DMS79 treated with DMSO at 0.1 percent for 48 hours (cell line): Measurements from ENCODE around the gene SPRED1.

Experiments
- DNase-seq: peaks from one replicate; lab custom pipeline; 2025; lab: John Stamatoyannopoulos, UW

Gene SPRED1

DNA sequence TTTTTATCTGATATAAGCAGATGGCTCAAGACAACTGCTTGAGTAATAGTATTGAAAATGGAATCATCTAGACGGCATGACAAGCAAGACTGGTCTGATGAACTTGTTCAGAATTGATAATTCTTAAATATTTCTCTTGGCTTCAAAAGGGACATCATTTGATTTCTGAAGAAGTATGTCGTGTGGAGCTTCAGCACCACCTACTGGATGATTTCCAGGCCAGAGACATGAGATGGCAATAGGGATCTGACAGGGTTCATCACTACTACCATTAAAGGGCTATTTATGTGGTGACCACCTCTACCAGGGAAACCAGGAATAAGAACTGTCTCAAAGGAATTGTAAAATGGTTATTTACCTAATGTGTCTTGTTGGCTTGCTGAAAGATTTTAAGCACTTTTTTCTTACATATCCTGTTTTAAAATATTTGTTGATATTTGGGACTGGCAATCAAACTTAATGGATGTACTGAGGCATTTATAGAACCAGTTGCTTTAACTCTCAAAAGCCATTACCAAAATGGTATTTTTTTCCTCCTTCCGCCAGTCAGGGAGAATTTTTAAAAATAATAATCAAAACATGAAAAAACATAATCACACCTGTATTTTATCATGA is 101.8 kb downstream of the SPRED1 start:
- DNase-seq = peak; percentile 0

DNA sequence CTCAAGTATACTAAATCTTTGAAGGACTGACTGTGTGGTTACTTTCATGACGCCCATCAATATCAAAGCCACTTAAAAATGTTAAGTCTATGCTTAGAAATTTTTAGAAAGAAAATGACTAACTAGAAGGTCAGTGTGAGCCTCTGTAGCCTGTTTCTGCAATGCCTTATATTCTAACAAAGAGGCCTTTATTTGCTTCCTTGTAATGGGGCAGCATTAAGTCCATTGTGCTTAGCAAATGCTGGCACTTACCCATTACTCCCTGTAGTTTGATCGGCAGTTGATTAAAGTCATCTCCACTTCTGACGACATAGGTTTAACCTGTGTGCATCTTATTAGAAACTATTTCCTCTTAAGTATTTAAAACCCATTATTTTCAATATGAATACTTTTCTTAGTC is 109.7 kb downstream of the SPRED1 start:
- DNase-seq = no peak

DNA sequence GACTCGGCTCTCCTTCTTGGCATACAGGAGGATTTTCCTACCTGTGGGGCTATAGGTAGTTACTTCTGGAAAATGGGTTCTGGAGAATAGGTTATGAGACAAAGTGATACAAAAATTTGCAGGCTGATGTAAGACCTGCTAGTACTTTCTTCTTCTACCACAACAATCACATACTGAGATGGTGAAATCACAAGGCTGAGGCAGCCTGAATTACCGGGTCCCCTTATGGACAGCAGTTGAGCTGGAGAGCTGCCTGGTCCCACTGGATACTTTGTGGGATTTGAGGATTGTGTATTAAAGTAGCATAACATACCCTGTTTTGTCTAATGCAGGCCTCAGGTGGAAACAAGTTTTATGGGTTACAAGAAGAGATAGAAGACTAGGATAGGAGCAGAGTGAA is 114.8 kb downstream of the SPRED1 start:
- DNase-seq = no peak

DNA sequence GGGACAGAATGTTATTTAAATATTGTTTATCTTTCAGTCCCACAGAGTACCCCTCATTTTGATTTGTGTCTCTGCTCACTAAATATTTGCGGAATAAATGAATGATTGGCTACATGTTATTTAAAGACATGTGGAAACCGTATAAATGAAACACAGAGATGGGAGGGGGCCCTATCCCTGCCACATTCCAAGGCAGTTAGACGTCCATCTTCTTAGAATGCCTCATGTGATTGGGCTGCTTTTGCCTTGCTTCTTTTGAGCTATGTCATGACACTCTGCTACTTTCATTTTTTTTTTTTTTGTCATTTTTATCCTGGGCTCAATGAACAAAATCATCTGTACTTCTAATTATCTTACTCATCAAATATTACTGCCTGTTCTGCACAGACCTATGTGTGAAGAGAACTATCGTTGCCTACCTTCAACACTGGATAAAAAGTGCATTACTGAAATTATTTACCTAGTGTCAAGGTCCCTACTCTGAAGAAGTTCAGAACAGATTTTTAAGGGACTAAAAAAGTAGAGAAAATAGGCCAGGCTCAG is 117.4 kb downstream of the SPRED1 start:
- DNase-seq = no peak

DNA sequence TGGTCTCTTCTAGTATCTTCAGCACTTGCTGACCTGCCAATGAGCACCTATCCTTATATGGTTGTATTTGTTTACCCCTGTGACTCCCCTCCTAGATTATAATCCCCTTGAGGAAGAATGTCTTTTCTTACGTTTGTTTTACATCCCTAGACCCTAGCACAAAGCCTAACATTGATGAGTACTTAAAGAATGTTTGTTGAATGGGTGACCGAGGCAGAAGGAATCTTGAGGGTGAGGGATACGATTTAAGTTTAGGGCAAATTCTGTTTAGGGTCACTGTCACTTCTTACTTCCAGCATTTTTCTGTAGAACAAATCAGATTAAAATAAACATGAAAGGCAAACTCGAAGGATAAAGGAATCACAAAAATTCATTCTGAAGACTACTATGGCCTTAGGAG is 120.4 kb downstream of the SPRED1 start:
- DNase-seq = no peak

DNA sequence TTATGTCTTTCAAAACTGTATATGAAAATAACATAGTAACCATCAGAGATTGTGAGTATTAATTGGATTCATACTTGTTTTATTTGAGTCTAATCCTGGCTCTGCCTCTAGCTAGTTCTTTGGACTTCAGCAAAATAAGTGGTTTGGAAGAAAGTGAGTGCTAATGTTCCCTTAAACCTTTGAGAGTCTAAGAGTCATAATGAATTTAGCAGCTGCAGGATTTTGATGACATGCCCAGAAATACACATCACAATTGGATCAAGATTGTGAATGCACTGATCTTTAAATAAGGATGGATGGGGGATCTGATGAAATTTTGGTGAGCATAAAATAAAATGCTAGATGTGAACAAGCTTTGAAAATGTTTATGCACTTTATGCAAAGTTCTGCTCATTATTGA is 121.4 kb downstream of the SPRED1 start:
- no peak for DNase-seq

DNA sequence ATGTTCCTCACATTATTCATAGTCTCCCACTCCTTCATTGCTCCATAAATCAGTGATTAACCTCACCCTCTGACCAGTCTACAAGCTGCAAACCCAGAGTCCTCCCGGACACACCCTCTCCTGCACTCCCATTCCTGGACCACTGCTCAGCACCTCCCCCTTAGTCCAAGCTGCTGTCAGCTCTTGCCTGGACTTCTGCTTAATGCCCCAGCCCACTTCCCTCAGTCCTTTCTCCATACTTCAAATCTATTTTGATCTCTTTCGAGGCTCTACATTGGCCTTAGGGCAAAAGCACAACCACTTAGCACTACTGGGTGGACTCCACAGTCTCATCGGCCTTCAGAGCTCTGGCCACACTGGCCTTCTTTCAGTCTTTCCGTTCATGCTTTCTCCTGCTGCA is 121.9 kb downstream of the SPRED1 start:
- DNase-seq = no peak

DNA sequence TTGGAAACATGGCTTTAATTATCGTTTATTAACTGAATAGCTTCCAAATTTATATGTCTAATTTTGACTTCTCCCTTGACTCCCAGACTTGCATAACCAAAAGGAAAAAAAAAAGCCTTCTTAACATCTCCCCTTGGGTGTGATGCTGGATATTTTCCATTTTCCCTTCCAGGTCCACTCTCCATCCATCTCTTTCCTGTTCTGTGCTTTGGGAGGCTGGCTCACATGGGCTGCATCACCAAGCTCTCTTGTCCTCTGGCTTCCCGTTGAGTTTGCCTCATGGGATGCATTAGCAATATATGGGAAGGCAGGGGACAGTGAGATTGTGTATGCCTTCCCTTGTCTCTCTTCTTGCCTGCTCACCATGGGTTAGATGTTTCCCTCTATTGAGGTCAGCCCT is 123.4 kb downstream of the SPRED1 start:
- DNase-seq = no peak

DNA sequence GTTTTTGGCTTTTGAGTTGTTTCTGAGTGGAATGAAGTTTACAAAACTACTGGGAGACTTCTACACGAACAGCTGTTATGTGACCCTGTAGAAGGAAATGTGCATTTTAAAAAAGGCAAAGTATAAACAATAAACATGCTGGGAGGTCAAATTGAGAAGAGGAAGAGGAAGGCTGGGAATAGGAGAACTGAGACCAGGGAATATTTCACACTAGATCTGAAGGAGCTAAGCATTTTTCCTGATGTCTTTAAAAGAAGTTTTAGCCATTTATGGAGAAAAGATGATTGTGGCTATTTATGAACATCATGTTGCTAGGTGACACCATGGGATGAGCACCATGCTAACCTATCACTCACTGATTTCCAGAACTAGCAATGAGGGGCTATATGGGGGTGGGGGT is 125.0 kb downstream of the SPRED1 start:
- DNase-seq = no peak

DNA sequence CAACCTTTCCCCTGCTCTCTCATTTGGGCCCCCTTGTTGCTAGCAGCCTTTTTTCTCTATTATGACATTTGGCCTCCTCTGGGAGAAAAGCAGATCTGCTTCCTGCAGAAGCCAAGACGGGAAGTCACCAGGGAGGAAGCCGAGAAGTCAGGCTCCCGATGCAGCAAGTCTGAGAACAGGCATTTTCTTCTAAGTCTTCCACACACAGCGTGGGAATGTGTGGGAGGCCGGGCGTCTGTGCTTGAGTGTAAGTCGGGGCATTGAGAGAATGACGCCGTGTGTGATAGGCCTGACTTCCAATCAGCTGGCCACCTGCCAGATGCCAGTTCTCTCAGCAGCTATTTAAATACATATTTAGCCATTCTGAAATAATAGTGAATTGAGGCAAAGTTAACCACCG is 125.5 kb downstream of the SPRED1 start:
- no peak for DNase-seq

DNA sequence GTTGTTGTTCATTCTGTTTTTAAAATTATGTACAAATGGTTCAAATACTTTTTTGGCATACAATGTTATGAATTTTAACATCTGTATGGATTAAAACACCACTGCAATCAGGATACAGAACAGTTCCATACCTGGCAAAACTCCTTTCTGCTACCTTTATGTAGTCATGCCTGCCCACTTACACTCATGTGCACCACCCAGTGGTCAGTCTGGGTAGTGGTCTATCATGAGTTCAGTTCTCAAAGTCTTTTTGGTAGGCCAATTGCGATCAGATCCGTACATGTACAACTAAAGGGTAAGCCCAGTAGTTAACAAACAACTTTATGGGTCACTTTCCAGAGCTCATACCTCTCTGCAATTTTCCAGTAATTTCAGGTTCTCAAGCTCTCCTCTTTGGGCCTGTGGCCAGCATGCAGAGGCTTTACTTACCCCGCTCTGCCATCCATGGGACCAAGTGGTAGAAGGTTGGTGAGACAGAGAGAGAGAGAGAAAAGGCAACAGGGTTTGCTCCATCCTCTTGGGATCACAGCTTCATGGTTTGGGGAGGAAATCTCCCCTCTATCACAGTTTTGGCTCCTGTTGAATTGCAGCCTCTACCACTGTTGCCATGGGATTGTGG is 137.4 kb downstream of the SPRED1 start:
- no peak for DNase-seq

DNA sequence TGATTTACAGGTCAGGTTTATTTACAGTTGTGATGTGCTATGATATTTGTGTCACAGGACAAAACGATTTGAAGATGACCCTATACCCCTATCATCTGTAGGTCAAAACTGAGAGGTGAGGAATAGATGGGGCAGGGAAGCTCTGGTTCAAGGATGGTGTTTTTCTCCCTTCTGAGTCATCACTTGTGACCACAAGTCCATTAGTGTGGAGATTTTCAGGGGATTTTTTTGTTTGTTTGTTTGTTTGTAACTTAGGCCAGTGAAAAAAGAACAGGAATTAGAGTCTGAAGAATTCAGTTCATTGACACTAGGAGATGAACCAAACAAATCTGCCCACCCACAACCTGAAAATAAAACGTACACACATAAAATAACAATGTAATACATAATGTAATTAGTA is 138.6 kb downstream of the SPRED1 start:
- DNase-seq = no peak

DNA sequence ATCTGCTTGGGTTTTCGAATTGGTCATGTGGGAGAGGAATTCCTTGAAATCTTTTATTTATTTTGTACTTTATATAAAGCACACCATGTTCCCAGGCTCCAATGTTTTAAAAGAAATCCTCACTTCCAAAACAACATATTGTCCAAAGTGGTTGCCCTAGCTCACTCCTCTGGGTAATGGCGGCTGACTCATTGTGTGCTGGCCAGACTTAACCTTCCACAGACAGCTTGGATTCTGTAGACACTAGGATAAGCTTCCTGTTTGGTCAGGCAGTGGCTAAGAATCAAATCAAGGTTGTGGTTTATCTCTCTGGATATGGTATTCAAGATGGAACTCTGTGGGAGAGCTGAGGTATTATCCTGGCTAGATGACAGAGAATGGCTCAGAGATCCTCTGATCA is 145.5 kb downstream of the SPRED1 start:
- DNase-seq = no peak

DNA sequence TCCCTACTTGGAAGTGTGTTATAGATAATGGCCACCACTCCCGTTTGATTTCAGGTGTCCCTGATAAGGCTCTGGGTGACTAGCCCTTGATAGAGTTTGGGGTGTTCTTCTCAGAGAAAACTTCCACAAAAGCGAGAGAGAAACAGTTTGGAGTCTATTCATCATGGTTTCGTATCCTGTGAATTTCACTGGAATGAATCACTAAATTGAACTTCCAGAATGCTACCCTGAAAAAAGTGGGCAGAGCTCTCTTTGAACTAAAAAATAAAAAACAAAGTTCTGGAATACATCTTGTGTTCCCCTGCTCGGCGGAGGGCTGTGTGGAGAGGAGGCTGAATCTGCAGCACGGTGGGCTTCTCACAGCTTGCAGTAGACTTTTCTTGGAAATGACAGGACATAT is 148.5 kb downstream of the SPRED1 start:
- DNase-seq = no peak

DNA sequence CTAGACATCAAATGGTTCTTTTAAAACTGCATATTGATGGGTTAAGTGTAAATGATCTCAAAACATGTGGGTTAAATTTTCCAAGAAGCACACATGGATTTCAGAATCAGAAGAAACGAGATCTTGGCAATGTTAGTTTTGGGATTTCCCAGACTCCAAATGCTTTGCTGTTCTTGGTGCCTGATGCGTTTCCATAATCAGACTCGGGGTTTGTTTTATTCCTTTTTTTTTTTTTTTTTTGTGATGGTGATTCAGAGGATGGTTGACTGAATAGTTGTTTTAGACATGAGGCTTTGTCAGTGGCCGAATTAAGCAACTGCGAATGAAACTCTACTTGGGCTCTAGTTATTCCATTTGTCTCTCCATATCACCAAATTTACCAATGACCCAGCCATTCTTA is 149.1 kb downstream of the SPRED1 start:
- no peak for DNase-seq

DNA sequence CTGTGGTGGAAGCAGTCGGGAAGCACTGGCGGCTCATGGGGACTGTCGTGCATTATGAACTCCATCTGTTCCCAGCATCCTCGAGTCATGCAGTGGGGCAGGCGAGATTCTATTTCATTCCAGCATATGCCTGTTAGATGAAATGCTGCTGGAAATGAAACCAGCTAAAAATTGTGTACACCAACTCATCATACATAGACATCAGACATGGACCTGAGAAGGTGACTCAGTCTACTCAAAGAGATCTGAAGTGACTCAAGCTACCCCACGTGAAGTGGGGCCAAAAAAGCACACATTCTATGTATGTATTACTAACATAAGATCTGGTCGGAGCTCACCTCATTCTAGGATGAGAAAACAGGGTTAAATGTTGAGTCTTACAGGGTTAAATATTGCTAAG is 153.8 kb downstream of the SPRED1 start:
- DNase-seq = no peak
